GM12878 (cell line): ENCODE results near the gene COA1. TPM values are rescaled to one million over a fixed set of nuclear protein-coding genes. Genes with fewer than 3 reads are reported as not detected.
A peak's percentile ranks its signal among the peaks of the same experiment; 100 is the strongest.

Source experiments
- E2F8 ChIP-seq: fragments of 450-650 bp; IDR thresholded peaks from 2 replicates; pipeline ENCODE4 v1.6.1; 2018; ENCODE audit warnings: mild to moderate bottlenecking, low read depth, moderate library complexity; ENCODE audit not compliant: partially characterized antibody
- E4F1 ChIP-seq: fragments of 450-650 bp; IDR thresholded peaks from 2 replicates; pipeline ENCODE4 v1.6.1; 2018; ENCODE audit warnings: borderline replicate concordance, mild to moderate bottlenecking; ENCODE audit not compliant: partially characterized antibody
- ELK1 ChIP-seq: IDR thresholded peaks from 2 replicates; pipeline ENCODE4 v1.6.1; 2012; ENCODE audit warnings: low read depth, low read length, improper control_type of control experiment
- ETV6 ChIP-seq, 2 experiments: fragments of 450-650 bp in 1 of 2; IDR thresholded peaks in 1 of 2; conservative IDR thresholded peaks in 1 of 2; 2 replicates each; pipeline ENCODE4 v1.6.1; 2014; ENCODE audit warnings: antibody characterized with exemption in 1 of 2, borderline replicate concordance in 1 of 2, low read depth in 1 of 2, mild to moderate bottlenecking in 1 of 2, moderate library complexity in 1 of 2
- NR2C1 ChIP-seq: fragments of 450-650 bp; IDR thresholded peaks from 2 replicates; pipeline ENCODE4 v1.6.1; 2017; ENCODE audit warnings: antibody characterized with exemption, mild to moderate bottlenecking, moderate library complexity
- PBX3 ChIP-seq: IDR thresholded peaks from 2 replicates; pipeline ENCODE4 v1.6.1; 2011; ENCODE audit warnings: mild to moderate bottlenecking, low read depth, low read length, moderate library complexity; ENCODE audit not compliant: insufficient replicate concordance
- TCF7 ChIP-seq: IDR thresholded peaks from 2 replicates; pipeline ENCODE4 v1.6.1; 2014; ENCODE audit warnings: antibody characterized with exemption, borderline replicate concordance
- YY1 ChIP-seq: IDR thresholded peaks from 2 replicates; pipeline ENCODE4 v1.6.1; 2011; ENCODE audit warnings: low read depth, mild to moderate bottlenecking, low read length
- ZNF207 ChIP-seq: fragments of 450-650 bp; IDR thresholded peaks from 2 replicates; pipeline ENCODE4 v1.6.1; 2014; ENCODE audit warnings: antibody characterized with exemption, mild to moderate bottlenecking, borderline replicate concordance
- ZNF622 ChIP-seq: fragments of 450-650 bp; IDR thresholded peaks from 2 replicates; pipeline ENCODE4 v1.6.1; 2017; ENCODE audit warnings: mild to moderate bottlenecking, inconsistent platforms
- polyA plus RNA-seq, 11 experiments: library from polyadenylated mRNA; depleted of rRNA in 4 of 11; unstranded in 6 of 11; stranded (reverse) in 5 of 11; fragments of >200 nt; fragmentation: Nextera tagmentation in 4 of 11; fragmentation: Illumina TruSeq in 1 of 11; extraction: Ambion mirVana in 4 of 11; extraction: Trizol in 1 of 11; gene quantifications; 1 replicate in 1 of 11; 2 replicates in 10 of 11; pipeline versions ENCODE4 v1.2.1 to v1.2.3, GENCODE V29; 2011 to 2016; ENCODE audit warnings: inconsistent platforms in 2 of 11, missing spikeins in 2 of 11, low read depth in 1 of 11
- total RNA-seq, 4 experiments: library from RNA; depleted of rRNA in 3 of 4; stranded (reverse); fragments of >200 nt in 3 of 4; fragmentation: Illumina TruSeq in 1 of 4; extraction: Trizol in 1 of 4; gene quantifications; 2 replicates each; pipeline versions ENCODE4 v1.2.1 to v1.2.3, GENCODE V29; 2013 to 2021

Gene COA1
- total and polyA plus RNA-seq, 10 of the 15 experiments (the other 5 are each of a cell fraction or from before 2014, with no cell fraction given) = 83.1 to 258 (median 111) TPM

GRCh38 chr7:43646603-43647338 is 82.6 kb downstream of the COA1 start (continued):
- TF ChIP-seq PBX3 = no peak
- no peak for TF ChIP-seq E2F8
- no peak for TF ChIP-seq TCF7
- TF ChIP-seq NR2C1 = no peak
- no peak for TF ChIP-seq ZNF622
- 0 out of 4 replicates have a peak, but pooled peaks of 1 of the 2 experiments have one; percentile 12 for TF ChIP-seq ETV6 (conservative IDR thresholded peaks at IDR 0.05 in 1 of 2, IDR thresholded peaks at IDR 0.05 in 1 of 2; ENCODE audit: borderline replicate concordance in 1 of 2, low read depth in 1 of 2)
- no peak for TF ChIP-seq YY1
- no peak for TF ChIP-seq ELK1
- TF ChIP-seq ZNF207 = no peak
- TF ChIP-seq E4F1 = no peak
